ENCODE results near the gene ZNF331.

GRCh38 chr19:53545271-53546065, 7.5 kb downstream of the ZNF331 start:
- no peak for TF ChIP-seq CTCF (conservative IDR thresholded peaks at IDR 0.05 in 1 of 2, IDR thresholded peaks at IDR 0.05 in 1 of 2; ENCODE audit: low read depth in 1 of 2, low read length in 2 of 2)
- TF ChIP-seq EZH2 (IDR thresholded peaks at IDR 0.05; ENCODE audit: low read length, missing control alignments): no peak
